ENCODE results near the gene PARD6G.

Gene PARD6G

GRCh38 chr18:80175451-80176204 lies 71.7 kb downstream of the PARD6G start:
- no peak for TF ChIP-seq CTCF (IDR thresholded peaks at IDR 0.05)

- no peak for TF ChIP-seq CTCF (IDR thresholded peaks at IDR 0.05)
Observed at GRCh38 chr18:80173060-80173459, 74.3 kb downstream of the PARD6G start.

DNA sequence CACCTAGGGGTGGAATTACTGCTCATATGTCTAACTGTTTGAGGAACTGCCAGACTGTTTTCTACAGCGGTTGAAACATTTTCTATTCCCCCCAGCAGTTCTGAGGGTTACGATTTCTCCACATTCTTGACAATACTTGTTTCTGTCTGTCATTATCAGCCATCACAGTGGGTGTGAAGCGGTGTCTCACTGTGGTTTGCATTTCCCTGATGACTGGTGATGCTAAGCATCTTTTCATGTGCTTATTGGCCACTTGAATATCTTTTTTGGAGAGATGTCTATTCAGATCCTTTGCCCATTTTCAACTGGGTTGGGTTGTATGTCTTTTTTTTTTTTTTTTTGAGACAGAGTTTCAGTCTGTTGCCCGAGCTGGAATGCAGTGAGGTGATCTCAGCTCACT lies 75.3 kb downstream of the PARD6G start:
- TF ChIP-seq CTCF (IDR thresholded peaks at IDR 0.05) = no peak

DNA sequence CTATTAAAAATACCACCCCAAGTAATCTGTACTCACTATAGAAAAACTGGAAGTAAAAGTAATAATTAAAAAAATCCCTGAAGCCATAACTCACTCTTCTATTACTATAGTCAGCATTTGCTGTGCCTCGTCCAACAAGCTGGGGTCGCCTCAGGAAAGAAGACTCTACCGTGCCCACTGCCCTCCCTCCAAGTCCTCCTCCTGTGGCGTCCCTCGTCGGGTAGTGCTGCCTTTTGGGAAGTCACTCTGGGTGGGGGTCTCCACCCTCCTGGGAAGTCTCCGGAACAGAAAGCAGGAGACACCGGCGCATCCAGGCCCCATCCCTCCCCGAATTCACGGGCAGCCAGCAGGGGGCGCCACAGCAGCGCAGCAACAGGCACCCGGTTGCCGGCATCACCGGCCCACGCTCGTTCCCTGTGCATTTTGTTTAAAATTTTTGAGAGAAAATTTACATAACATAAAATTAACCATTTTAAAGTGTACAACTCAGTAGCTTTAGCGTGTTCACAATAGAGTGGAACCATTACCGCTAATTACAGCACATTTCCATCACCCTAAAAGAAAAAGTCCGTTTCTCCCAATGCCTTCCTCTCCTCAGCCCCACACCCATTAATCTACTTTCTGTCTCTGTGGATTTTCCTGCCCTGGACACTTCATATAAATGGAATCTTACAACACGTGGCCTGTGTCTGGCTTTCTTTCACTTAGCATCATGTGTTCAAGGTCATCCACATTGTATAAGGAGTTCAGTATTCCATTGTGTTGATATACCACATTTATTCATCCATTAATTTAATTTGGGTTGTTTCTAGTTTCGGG lies 76.1 kb downstream of the PARD6G start:
- TF ChIP-seq CTCF (IDR thresholded peaks at IDR 0.05) = peak; percentile 98

GRCh38 chr18:80170395-80171053 lies 76.8 kb downstream of the PARD6G start:
- TF ChIP-seq CTCF (IDR thresholded peaks at IDR 0.05) = no peak

DNA sequence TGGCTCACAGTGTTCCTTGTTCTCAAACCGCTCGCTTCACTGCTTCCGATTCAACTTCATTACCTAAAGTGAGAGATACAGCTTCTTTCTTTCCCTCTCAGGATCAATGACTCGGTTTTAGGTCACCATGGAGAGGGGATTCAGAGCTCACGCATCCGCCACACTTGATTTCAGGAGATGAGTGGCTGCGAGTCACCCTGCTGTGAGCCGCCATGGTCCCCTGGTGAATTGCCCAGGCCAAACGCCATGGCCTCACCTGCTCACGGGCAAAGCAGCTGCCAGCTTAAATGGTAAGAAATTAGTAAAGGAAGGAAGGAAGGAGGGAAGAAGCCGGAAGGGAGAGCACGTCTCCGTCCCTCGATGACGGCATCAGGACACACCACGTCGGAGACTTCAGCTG lies 77.7 kb downstream of the PARD6G start:
- TF ChIP-seq CTCF (IDR thresholded peaks at IDR 0.05) = no peak

DNA sequence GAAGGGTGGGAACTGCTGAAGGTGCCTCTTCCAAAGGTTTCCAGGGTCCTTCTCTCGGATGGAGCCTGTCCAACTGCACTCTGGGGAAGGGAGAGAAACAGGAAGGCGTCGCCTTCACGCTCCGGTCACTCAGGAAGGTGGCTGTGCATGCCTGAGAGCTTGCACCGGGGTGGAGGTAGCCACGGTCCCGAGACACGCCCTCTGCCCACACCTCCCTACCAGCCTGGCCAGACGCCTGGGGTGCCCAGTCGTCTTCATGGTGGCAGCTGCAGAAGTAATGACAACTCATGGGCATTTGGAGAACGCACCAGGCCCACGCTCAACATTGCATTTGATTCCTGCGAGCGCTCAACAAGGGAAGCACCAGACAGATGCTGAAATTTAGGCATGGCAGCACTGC lies 78.3 kb downstream of the PARD6G start:
- TF ChIP-seq CTCF (IDR thresholded peaks at IDR 0.05) = no peak

Data from LNCAP (cell line).